Urothelium cell line (cell line): ENCODE data around the gene RBM26.
"Not testable (repeated sequence)": the region's sequence is repeated elsewhere in the genome, so short reads cannot be mapped to it uniquely, and the experiment has no call there.

ENCODE experiments used
- DNase-seq: peaks from one replicate; pipeline ENCODE4 v3.0.0; 2011; ENCODE audit warnings: low spot score, mixed read lengths
- FAIRE-seq: peaks from 2 replicates; lab custom pipeline; 2011; peaks lifted over from hg19 to GRCh38; lab: Jason Lieb, UNC

The RBM26 gene

DNA sequence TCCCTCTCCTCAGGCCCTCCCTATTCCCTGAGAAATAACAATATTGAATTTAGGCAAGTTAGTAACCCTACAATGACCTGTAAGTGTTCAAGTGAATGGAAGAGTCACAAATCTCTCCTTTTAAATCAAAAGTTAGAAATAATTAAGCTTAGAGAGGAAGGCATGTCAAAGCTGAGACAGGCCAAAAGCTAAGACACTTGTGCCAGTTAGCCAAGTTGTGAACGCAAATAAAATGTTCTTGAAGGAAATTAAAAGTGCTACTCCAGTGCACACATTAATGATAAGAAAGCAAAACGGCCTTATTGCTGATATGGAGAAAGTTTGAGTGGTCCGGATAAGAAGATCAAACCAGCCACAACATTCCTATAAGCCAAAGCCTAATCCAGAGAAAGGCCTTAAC, 120.9 kb downstream of the RBM26 start:
- DNase-seq (no peak), FAIRE-seq (no peak)

DNA sequence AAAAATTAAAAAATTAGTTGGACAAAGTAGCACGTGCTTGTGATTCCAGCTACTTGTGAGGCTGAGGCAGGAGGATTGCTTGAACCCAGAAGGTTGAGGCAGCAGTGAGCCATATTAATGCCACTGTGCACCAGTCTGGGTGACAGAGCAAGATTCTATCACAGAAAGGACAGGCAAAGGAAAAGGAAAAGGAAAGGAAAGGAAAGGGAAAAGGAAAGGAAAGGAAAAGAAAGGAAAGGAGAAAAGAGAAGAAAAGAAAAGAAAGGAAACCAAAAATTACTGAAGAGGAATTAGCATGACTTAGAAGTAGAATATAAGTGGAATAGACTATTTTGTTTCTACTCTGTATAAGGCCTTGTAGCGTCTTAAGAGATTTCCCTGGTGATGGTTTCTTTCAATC, 122.3 kb downstream of the RBM26 start:
- DNase-seq (no peak), FAIRE-seq (no peak)

DNA sequence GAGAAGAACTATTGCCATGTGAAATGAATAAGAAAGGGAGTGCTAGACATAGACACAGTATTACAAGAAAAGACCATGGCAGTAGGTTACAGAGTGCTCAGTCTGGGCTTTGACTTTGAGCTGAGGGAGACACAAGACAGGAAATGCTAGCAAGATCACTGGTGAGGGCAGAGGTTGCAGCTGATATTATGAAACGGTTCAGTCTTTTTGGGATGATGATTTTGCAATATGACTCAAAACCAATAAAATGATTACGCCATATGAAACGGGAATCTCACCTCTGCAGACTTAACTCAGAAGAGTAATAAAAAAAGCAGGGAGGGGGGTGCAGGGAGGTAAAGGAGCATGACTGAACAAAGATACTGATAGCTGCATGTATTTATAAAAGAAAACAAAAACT, 123.1 kb downstream of the RBM26 start:
- FAIRE-seq = no peak
- no peak for DNase-seq

DNA sequence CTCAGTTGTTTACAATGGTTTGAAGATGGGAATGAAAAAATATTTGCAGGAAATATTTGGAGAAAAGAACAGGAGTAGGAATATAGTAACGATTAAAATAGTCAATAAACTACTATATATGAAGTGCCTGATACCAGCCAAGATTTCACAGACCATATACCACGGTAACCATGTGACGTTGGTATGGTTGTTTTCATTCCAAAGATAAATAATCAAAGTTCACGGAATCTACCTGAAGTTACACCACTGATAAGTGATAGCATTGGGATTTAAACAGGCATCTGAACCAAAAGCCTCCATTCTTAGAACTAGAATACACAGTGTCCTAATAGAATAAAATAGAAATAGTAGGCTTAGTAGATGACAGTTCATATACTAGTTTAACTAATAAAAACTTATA, 123.5 kb downstream of the RBM26 start:
- DNase-seq = no peak
- FAIRE-seq = no peak

DNA sequence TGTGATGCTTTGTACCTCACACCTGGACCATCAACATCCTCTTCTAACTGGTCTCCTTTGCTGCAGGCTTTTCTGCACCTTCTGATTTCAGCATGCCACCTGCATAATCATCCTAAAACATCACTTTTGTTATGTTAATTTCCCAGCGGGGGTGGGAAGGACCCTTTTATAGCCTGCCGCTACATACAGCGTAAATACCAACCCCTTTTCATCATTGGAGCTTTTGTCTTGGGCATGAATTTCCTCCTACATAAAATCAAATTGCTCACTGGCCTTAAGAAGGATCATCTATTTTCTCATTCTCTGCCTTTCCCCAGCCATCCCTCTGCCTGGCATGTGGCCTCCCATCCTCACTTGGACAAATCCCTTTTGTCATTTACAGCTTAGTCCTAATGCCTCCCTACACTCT, 124.7 kb downstream of the RBM26 start:
- DNase-seq (no peak), FAIRE-seq (no peak)

DNA sequence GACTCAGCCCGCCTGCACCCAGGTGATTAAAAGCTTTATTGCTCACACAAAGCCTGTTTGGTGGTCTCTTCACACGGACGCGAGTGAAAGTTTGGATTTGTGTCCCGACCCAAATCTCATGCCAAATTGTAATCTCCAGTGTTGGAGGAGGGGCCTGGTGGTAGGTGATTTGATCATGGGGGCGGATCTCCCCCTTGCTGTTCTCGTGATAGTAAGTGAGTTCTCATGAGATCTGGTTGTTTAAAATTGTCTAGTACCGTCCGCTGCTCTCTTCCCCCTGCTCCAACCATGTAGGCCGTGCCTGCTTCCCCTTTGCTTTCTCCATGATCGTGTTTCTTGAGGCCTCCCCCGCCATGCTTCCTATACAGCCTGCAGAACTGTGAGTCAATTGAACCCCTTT, 126.3 kb downstream of the RBM26 start:
- not testable (repeated sequence) for DNase-seq, FAIRE-seq

DNA sequence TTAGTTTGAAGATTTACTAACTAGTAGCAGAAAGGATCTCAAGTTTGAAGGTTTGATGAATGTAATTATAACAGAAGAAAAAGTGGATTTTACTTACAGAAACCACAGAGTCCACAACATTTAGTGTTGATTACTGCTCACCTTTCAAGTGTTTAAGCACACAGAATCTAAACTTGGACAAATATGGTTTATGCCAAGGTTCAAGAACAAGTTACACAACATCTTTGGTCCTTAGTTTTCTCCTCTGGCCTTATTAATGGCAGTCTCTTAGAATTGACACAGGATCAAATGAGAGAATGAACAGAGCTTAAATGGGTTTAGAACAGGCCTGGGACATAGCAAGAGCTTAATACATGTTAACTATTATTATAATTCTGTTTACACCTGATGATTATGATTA, 133.0 kb downstream of the RBM26 start:
- FAIRE-seq (no peak), DNase-seq (no peak)

DNA sequence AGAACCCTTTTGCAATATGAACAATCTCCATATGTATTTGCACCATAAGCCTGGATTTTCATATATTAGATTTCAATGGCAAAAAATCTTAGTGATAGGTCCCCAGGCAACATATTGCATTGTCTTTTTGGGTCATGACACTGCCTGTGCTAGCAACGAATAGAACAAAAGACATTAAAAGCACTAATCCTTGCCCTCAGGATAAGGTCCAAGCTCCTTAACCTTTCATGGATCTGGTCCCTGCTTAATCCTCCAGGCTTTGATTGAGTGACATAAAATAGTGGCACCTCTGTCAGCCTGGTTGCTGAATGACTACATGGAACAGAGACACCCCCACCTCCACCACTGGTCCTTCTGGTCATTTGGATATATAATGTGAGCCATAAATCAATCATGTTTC, 134.4 kb downstream of the RBM26 start:
- FAIRE-seq (no peak), DNase-seq (no peak)

DNA sequence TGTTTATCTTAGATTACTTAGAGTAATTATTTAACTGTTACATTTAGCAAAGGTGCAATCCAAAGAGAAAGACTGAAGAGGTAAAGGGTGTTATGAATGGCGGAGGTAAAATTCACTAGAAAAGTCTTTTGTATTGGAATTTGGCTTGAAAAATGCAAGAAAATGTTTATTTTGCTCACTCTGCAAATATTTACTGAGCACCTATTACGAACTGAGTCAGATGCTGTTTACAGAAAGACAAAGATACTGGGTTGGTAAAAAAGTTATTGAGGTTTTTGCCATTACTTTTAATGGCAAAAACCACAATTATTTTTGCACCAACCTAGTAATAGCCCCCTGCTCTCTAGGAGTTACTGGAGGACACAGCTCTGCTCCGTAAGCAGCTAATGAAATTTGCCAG, 135.2 kb downstream of the RBM26 start:
- FAIRE-seq (no peak), DNase-seq (no peak)
